A549 (cell line): Measurements from ENCODE around the gene ARHGAP32. TPM values are rescaled to one million over a fixed set of nuclear protein-coding genes. Genes with fewer than 3 reads are reported as not detected.

ENCODE experiments used
- ATAC-seq, 2 experiments: fragments of 200-7000 bp in 1 of 2; fragments of >200 bp in 1 of 2; cut with Nextera tagmentation in 1 of 2; cut with Tn5 transposase in 1 of 2; 3 replicates each; pipeline versions ENCODE4 v1.8.0 to v1.9.1; 2018 to 2020; ENCODE audit warnings: mild to moderate bottlenecking in 1 of 2, moderate library complexity in 1 of 2
- CTCF ChIA-PET: fragments of 300-600 bp; sonication (Branson Sonifier 250); formaldehyde crosslinking; extraction: SDS; loops from one replicate; lab custom pipeline; 2021; ENCODE audit warnings: antibody characterized with exemption, inconsistent platforms; lab: Yijun Ruan, JAX
- POLR2A ChIA-PET: fragments of 350-600 bp; formaldehyde crosslinking; extraction: SDS; loops from one replicate; lab custom pipeline; 2021; ENCODE audit warnings: antibody characterized with exemption, inconsistent platforms; lab: Yijun Ruan, JAX
- DNase-seq, 2 experiments: peaks; one replicate each; pipeline versions ENCODE4 v3.0.0 to v3.0.0-alpha.2; 2011 to 2016; ENCODE audit warnings: low read depth in 1 of 2, low spot score in 1 of 2
- FAIRE-seq: peaks from 2 replicates; lab custom pipeline; 2011; peaks lifted over from hg19 to GRCh38; lab: Jason Lieb, UNC
- H3K27ac ChIP-seq, 2 experiments: fragments of >200 bp; sonication (Bioruptor Twin); formaldehyde crosslinking; 3 replicates each; pipeline ENCODE4 v1.5.1; 2016 to 2017
- H3K4me1 ChIP-seq: fragments of >200 bp; sonication (Bioruptor Twin); formaldehyde crosslinking; 3 replicates; pipeline ENCODE4 v1.6.1; 2016
- H3K4me2 ChIP-seq: fragments of >200 bp; sonication (Bioruptor Twin); formaldehyde crosslinking; 3 replicates; pipeline ENCODE4 v1.6.1; 2016
- H3K4me3 ChIP-seq: fragments of >200 bp; sonication (Bioruptor Twin); formaldehyde crosslinking; 3 replicates; pipeline ENCODE4 v1.5.1; 2016
- H3K9me3 ChIP-seq: fragments of >200 bp; sonication (Bioruptor Twin); formaldehyde crosslinking; 3 replicates; pipeline ENCODE4 v1.6.1; 2016
- BHLHE40 ChIP-seq: IDR thresholded peaks from 2 replicates; pipeline ENCODE4 v1.6.1; 2012; ENCODE audit warnings: low read depth, low read length, inconsistent platforms
- CHD2 ChIP-seq: fragments of 150-350 bp; IDR thresholded peaks from 2 replicates; pipeline ENCODE4 v1.6.1; 2014; ENCODE audit warnings: low read length; ENCODE audit not compliant: partially characterized antibody
- CHD4 ChIP-seq: fragments of 200-600 bp; sonication (generic); IDR thresholded peaks from 2 replicates; pipeline ENCODE4 v1.6.1; 2016; ENCODE audit warnings: antibody characterized with exemption, mild to moderate bottlenecking, borderline replicate concordance
- ELK1 ChIP-seq: fragments of 150-350 bp; IDR thresholded peaks from 2 replicates; pipeline ENCODE4 v1.6.1; 2014; ENCODE audit warnings: low read depth, mild to moderate bottlenecking, low read length
- EP300 ChIP-seq, 2 experiments: fragments of >200 bp; sonication (Bioruptor Twin); formaldehyde crosslinking; IDR thresholded peaks; 2 replicates in 1 of 2; 3 replicates in 1 of 2; pipeline ENCODE4 v1.6.1; 2016 to 2017
- ESRRA ChIP-seq: fragments of 150-350 bp; IDR thresholded peaks from 2 replicates; pipeline ENCODE4 v1.6.1; 2014; ENCODE audit warnings: mild to moderate bottlenecking, low read length, borderline replicate concordance
- FOSB ChIP-seq: fragments of 250-450 bp; sonication (Bioruptor Pico); IDR thresholded peaks from 2 replicates; pipeline ENCODE4 v1.5.0; 2020; ENCODE audit warnings: mild to moderate bottlenecking, moderate library complexity
- FOSL2 ChIP-seq, 2 experiments: fragments of 450-650 bp in 1 of 2; fragments of >200 bp in 1 of 2; sonication (Bioruptor Twin) in 1 of 2; formaldehyde crosslinking; IDR thresholded peaks; 2 replicates each; pipeline versions ENCODE4 v1.5.0 to v1.6.1; 2016 to 2020; ENCODE audit warnings: mild to moderate bottlenecking in 1 of 2, moderate library complexity in 1 of 2
- GATA3 ChIP-seq: IDR thresholded peaks from 2 replicates; pipeline ENCODE4 v1.6.1; 2012; ENCODE audit warnings: borderline replicate concordance
- HDAC2 ChIP-seq: fragments of 200-600 bp; sonication (generic); IDR thresholded peaks from 2 replicates; pipeline ENCODE4 v1.6.1; 2016
- HEYL ChIP-seq: fragments of 250-450 bp; sonication (Bioruptor Pico); IDR thresholded peaks from 2 replicates; pipeline ENCODE4 v1.8.0; 2021; ENCODE audit warnings: mild to moderate bottlenecking, moderate library complexity
- JUN ChIP-seq, 2 experiments: fragments of >200 bp; sonication (Bioruptor Twin); formaldehyde crosslinking; IDR thresholded peaks; 2 replicates in 1 of 2; 3 replicates in 1 of 2; pipeline ENCODE4 v1.6.1; 2016 to 2017
- JUNB ChIP-seq: fragments of >200 bp; sonication (Bioruptor Twin); formaldehyde crosslinking; IDR thresholded peaks from 2 replicates; pipeline ENCODE4 v1.6.1; 2016
- KDM1A ChIP-seq: fragments of 200-600 bp; sonication (generic); IDR thresholded peaks from 2 replicates; pipeline ENCODE4 v1.6.1; 2016; ENCODE audit warnings: low read depth, mild to moderate bottlenecking
- MAZ ChIP-seq: fragments of 150-350 bp; IDR thresholded peaks from 2 replicates; pipeline ENCODE4 v1.6.1; 2014; ENCODE audit warnings: antibody characterized with exemption, low read depth, low read length, borderline replicate concordance
- MYC ChIP-seq: IDR thresholded peaks from 2 replicates; pipeline ENCODE4 v1.6.1; 2012; ENCODE audit warnings: mild to moderate bottlenecking, inconsistent platforms, low read length, improper control_type of control experiment, borderline replicate concordance
- NR3C1 ChIP-seq: fragments of >200 bp; sonication (Bioruptor Twin); formaldehyde crosslinking; IDR thresholded peaks from 3 replicates; pipeline ENCODE4 v1.6.1; 2017
- POLR2A ChIP-seq: IDR thresholded peaks from 2 replicates; pipeline ENCODE4 v1.6.1; 2012; ENCODE audit warnings: mild to moderate bottlenecking, low read length
- POLR2AphosphoS2 ChIP-seq: conservative IDR thresholded peaks from 2 replicates; pipeline ENCODE4 v1.6.1; 2012; ENCODE audit warnings: low read length, improper control_type of control experiment, inconsistent platforms
- RAD21 ChIP-seq, 2 experiments: fragments of >200 bp in 1 of 2; sonication (Bioruptor Twin) in 1 of 2; formaldehyde crosslinking in 1 of 2; IDR thresholded peaks in 1 of 2; conservative IDR thresholded peaks in 1 of 2; 2 replicates in 1 of 2; 3 replicates in 1 of 2; pipeline ENCODE4 v1.6.1; 2012 to 2018; ENCODE audit warnings: inconsistent platforms in 1 of 2
- SMC3 ChIP-seq: fragments of >200 bp; sonication (Bioruptor Twin); formaldehyde crosslinking; IDR thresholded peaks from 3 replicates; pipeline ENCODE4 v1.6.1; 2018; ENCODE audit warnings: inconsistent platforms
- SREBF2 ChIP-seq: fragments of 450-650 bp; IDR thresholded peaks from 2 replicates; pipeline ENCODE4 v1.6.1; 2014; ENCODE audit warnings: mild to moderate bottlenecking, moderate library complexity
- TFCP2L1 ChIP-seq: fragments of 250-450 bp; sonication (Bioruptor Pico); IDR thresholded peaks from 2 replicates; pipeline ENCODE4 v1.5.0; 2021; ENCODE audit warnings: mild to moderate bottlenecking
- ZC3H11A ChIP-seq: fragments of 450-650 bp; IDR thresholded peaks from 2 replicates; pipeline ENCODE4 v1.6.1; 2014; ENCODE audit warnings: antibody characterized with exemption, mild to moderate bottlenecking
- ZSCAN20 ChIP-seq: fragments of 250-450 bp; sonication (Bioruptor Pico); IDR thresholded peaks from 2 replicates; pipeline ENCODE4 v1.8.0; 2022; ENCODE audit warnings: mild to moderate bottlenecking, moderate library complexity
- WGBS: methylation state at CpG from one replicate; pipeline ENCODE4 v1.1.6; 2017; ENCODE audit errors: missing lambda C conversion rate; 5-methylcytosine and 5-hydroxymethylcytosine counted together
- polyA plus RNA-seq, 4 experiments: library from polyadenylated mRNA; depleted of rRNA in 3 of 4; stranded (reverse); fragments of >200 nt; fragmentation: RNase III in 1 of 4; extraction: RNeasy Plus Mini Kit Qiagen cat#74134 plus additional on column Dnase treatment in 1 of 4; gene quantifications; 2 replicates in 3 of 4; 3 replicates in 1 of 4; pipeline ENCODE4 v1.2.3, GENCODE V29; 2011 to 2017
- TF ChIP-seq, protein P1 (sequence below): fragments of >200 bp; sonication (Bioruptor Twin); formaldehyde crosslinking; IDR thresholded peaks from 3 replicates; pipeline ENCODE4 v1.6.1; 2016
- TF ChIP-seq, protein P2 (sequence below): fragments of 250-450 bp; sonication (Bioruptor Pico); IDR thresholded peaks from 2 replicates; pipeline ENCODE4 v1.5.0; 2020; ENCODE audit warnings: low read depth, mild to moderate bottlenecking, moderate library complexity
- TF ChIP-seq, protein P3 (sequence below): IDR thresholded peaks from 2 replicates; pipeline ENCODE4 v1.6.1; 2012
- TF ChIP-seq, protein P4 (sequence below): fragments of 200-600 bp; sonication (generic); IDR thresholded peaks from 2 replicates; pipeline ENCODE4 v1.6.1; 2016; ENCODE audit warnings: antibody characterized with exemption, mild to moderate bottlenecking, moderate library complexity
- TF ChIP-seq, protein P5 (sequence below): IDR thresholded peaks from 2 replicates; pipeline ENCODE4 v1.6.1; 2012

ARHGAP32 gene
- polyA plus RNA-seq, 2 of the 4 experiments (the other 2 are of a cell fraction) = 4.4 to 9.0 TPM

GRCh38 chr11:129035244-129035643 lies 156.9 kb downstream of the ARHGAP32 start:
- no peaks in the 10 kb centered on the region for H3K9me3 ChIP-seq
- ChIA-PET POLR2A (no interaction called here), CTCF (no interaction called here)
- no peak overlapping the region for H3K4me2 ChIP-seq
- ATAC-seq (no peak), FAIRE-seq (no peak), DNase-seq (no peak)
- no peak overlapping the region for H3K4me3 ChIP-seq
- no peak for TF ChIP-seq MAZ
- TF ChIP-seq EP300 (IDR thresholded peaks at IDR 0.05) = no peak
- TF ChIP-seq, protein P1, sequence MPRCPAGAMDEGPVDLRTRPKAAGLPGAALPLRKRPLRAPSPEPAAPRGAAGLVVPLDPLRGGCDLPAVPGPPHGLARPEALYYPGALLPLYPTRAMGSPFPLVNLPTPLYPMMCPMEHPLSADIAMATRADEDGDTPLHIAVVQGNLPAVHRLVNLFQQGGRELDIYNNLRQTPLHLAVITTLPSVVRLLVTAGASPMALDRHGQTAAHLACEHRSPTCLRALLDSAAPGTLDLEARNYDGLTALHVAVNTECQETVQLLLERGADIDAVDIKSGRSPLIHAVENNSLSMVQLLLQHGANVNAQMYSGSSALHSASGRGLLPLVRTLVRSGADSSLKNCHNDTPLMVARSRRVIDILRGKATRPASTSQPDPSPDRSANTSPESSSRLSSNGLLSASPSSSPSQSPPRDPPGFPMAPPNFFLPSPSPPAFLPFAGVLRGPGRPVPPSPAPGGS = no peak
- no peak for TF ChIP-seq RAD21 (conservative IDR thresholded peaks at IDR 0.05 in 1 of 2, IDR thresholded peaks at IDR 0.05 in 1 of 2)
- no peak for TF ChIP-seq KDM1A
- TF ChIP-seq HEYL (CRISPR knock-in tag) = no peak
- no peak for TF ChIP-seq ELK1
- TF ChIP-seq JUNB = no peak
- TF ChIP-seq FOSL2 (IDR thresholded peaks at IDR 0.05) = no peak
- TF ChIP-seq FOSL2 (CRISPR knock-in tag; IDR thresholded peaks at IDR 0.05) = no peak
- no peak for TF ChIP-seq GATA3
- no peak for TF ChIP-seq SMC3
- TF ChIP-seq BHLHE40 = no peak
- TF ChIP-seq SREBF2 = no peak
- TF ChIP-seq NR3C1 = no peak
- TF ChIP-seq CHD4 = no peak
- no peak for TF ChIP-seq TFCP2L1
- no peak for TF ChIP-seq POLR2A
- TF ChIP-seq JUN (IDR thresholded peaks at IDR 0.05) = no peak
- whole genome bisulfite sequencing = 96% methylated on average over 2 of the region's 2 CpGs
- no peak overlapping the region for H3K27ac ChIP-seq
- H3K4me1 ChIP-seq = no peaks in the 10 kb centered on the region

DNA sequence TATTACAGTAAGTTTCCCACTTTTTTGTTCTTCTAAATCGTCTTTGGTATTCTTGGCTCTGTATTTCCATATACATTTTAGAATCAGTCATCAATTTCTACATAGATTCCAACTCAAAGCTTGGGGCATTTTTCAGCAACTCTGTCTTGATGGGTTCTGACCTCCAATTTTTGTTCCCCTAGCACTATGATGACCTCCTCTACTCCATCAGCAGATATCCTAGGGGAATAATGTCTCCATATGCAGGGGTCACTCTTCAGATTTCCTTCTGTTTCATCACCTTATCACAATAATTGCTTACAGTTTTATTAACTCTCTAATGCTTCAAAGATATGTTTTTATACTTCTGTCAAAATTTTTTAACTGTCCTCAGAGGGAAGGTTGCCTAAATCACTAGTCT lies 158.1 kb downstream of the ARHGAP32 start:
- 84% methylated on average over 1 of the region's 1 CpG for WGBS
- no peak overlapping the region for H3K4me2 ChIP-seq
- CTCF ChIA-PET = no interaction called here
- H3K4me1 ChIP-seq = no peaks in the 10 kb centered on the region
- H3K4me3 ChIP-seq = no peak overlapping the region
- POLR2A ChIA-PET = no interaction called here
- no peak for DNase-seq
- no peak overlapping the region for H3K27ac ChIP-seq
- no peak for ATAC-seq
- H3K9me3 ChIP-seq = no peaks in the 10 kb centered on the region
- TF ChIP-seq BHLHE40 (no peak), POLR2A (no peak), ZSCAN20 (no peak), NR3C1 (no peak), POLR2AphosphoS2 (no peak), CHD2 (no peak), FOSB (CRISPR knock-in tag) (no peak), ESRRA (no peak), MYC (no peak), EP300 (IDR thresholded peaks at IDR 0.05) (no peak), ZC3H11A (no peak), HDAC2 (no peak), TFCP2L1 (no peak)
- TF ChIP-seq, protein P2, sequence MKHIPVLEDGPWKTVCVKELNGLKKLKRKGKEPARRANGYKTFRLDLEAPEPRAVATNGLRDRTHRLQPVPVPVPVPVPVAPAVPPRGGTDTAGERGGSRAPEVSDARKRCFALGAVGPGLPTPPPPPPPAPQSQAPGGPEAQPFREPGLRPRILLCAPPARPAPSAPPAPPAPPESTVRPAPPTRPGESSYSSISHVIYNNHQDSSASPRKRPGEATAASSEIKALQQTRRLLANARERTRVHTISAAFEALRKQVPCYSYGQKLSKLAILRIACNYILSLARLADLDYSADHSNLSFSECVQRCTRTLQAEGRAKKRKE (CRISPR knock-in tag) = no peak
- TF ChIP-seq, protein P3, sequence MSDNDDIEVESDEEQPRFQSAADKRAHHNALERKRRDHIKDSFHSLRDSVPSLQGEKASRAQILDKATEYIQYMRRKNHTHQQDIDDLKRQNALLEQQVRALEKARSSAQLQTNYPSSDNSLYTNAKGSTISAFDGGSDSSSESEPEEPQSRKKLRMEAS = no peak
- TF ChIP-seq, protein P4, sequence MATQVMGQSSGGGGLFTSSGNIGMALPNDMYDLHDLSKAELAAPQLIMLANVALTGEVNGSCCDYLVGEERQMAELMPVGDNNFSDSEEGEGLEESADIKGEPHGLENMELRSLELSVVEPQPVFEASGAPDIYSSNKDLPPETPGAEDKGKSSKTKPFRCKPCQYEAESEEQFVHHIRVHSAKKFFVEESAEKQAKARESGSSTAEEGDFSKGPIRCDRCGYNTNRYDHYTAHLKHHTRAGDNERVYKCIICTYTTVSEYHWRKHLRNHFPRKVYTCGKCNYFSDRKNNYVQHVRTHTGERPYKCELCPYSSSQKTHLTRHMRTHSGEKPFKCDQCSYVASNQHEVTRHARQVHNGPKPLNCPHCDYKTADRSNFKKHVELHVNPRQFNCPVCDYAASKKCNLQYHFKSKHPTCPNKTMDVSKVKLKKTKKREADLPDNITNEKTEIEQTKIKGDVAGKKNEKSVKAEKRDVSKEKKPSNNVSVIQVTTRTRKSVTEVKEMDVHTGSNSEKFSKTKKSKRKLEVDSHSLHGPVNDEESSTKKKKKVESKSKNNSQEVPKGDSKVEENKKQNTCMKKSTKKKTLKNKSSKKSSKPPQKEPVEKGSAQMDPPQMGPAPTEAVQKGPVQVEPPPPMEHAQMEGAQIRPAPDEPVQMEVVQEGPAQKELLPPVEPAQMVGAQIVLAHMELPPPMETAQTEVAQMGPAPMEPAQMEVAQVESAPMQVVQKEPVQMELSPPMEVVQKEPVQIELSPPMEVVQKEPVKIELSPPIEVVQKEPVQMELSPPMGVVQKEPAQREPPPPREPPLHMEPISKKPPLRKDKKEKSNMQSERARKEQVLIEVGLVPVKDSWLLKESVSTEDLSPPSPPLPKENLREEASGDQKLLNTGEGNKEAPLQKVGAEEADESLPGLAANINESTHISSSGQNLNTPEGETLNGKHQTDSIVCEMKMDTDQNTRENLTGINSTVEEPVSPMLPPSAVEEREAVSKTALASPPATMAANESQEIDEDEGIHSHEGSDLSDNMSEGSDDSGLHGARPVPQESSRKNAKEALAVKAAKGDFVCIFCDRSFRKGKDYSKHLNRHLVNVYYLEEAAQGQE = no peak
- TF ChIP-seq, protein P5, sequence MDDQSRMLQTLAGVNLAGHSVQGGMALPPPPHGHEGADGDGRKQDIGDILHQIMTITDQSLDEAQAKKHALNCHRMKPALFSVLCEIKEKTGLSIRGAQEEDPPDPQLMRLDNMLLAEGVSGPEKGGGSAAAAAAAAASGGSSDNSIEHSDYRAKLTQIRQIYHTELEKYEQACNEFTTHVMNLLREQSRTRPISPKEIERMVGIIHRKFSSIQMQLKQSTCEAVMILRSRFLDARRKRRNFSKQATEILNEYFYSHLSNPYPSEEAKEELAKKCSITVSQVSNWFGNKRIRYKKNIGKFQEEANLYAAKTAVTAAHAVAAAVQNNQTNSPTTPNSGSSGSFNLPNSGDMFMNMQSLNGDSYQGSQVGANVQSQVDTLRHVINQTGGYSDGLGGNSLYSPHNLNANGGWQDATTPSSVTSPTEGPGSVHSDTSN = no peak
- no peak for FAIRE-seq
